GM21528 (cell line): ENCODE measurements around the gene ACBD6.
A peak's percentile ranks its signal among the peaks of the same experiment; 100 is the strongest.
"Not testable (repeated sequence)": the region's sequence is repeated elsewhere in the genome, so short reads cannot be mapped to it uniquely, and the experiment has no call there.

Experiments
- ATAC-seq: cut with Tn5 transposase; IDR thresholded peaks from one replicate; pipeline ENCODE4 v1.9.1; 2021; ENCODE audit warnings: mild to moderate bottlenecking, moderate library complexity; ENCODE audit not compliant: unreplicated experiment, low FRiP score

The ACBD6 gene

GRCh38 chr1:180502361-180503279 lies at the start of gene ACBD6:
Gene ACBD6 (minus strand): TSS chr1:180502577. CDS start chr1:180502266, 311 bp downstream.
- ATAC-seq: peak; percentile 88

GRCh38 chr1:180551997-180552396 lies 49.6 kb upstream of the ACBD6 start:
- ATAC-seq: no peak

- ATAC-seq: no peak
Observed at GRCh38 chr1:180550241-180550640, 47.9 kb upstream of the ACBD6 start.

- ATAC-seq: not testable (repeated sequence)
Observed at GRCh38 chr1:180549770-180550169, 47.4 kb upstream of the ACBD6 start.

GRCh38 chr1:180548686-180549317 lies 46.4 kb upstream of the ACBD6 start:
- no peak for ATAC-seq

GRCh38 chr1:180545991-180546390 lies 43.6 kb upstream of the ACBD6 start:
- ATAC-seq: no peak

GRCh38 chr1:180544050-180544449 lies 41.7 kb upstream of the ACBD6 start:
- ATAC-seq: no peak

- ATAC-seq: no peak
Observed at GRCh38 chr1:180542838-180543145, 40.4 kb upstream of the ACBD6 start.

- no peak for ATAC-seq
Observed at GRCh38 chr1:180542113-180542837, 39.9 kb upstream of the ACBD6 start.

- ATAC-seq: no peak
Observed at GRCh38 chr1:180540697-180541594, 38.6 kb upstream of the ACBD6 start.

GRCh38 chr1:180539136-180539535 lies 36.8 kb upstream of the ACBD6 start:
- ATAC-seq: no peak

GRCh38 chr1:180536821-180537372 lies 34.5 kb upstream of the ACBD6 start:
- ATAC-seq: no peak

GRCh38 chr1:180535418-180535999 lies 33.1 kb upstream of the ACBD6 start:
- ATAC-seq: no peak

- no peak for ATAC-seq
Observed at GRCh38 chr1:180534214-180534613, 31.8 kb upstream of the ACBD6 start.

GRCh38 chr1:180533266-180533987 lies 31.1 kb upstream of the ACBD6 start:
- ATAC-seq: peak; percentile 60

GRCh38 chr1:180532854-180533253 lies 30.5 kb upstream of the ACBD6 start:
- ATAC-seq: no peak

GRCh38 chr1:180530501-180530900 lies 28.1 kb upstream of the ACBD6 start:
- no peak for ATAC-seq

GRCh38 chr1:180528868-180529470 lies 26.6 kb upstream of the ACBD6 start:
- ATAC-seq: no peak
